D721Med (cell line): ENCODE results near the gene MAP3K4.

Source experiments
- DNase-seq: peaks from one replicate; pipeline ENCODE4 v3.0.0; 2011; ENCODE audit warnings: low spot score; ENCODE audit not compliant: insufficient read length
- FAIRE-seq: peaks from 2 replicates; lab custom pipeline; 2011; peaks lifted over from hg19 to GRCh38; lab: Jason Lieb, UNC
- CTCF ChIP-seq: IDR thresholded peaks from 2 replicates; pipeline ENCODE4 v1.5.1; 2012; ENCODE audit warnings: mild to moderate bottlenecking, control low read depth; ENCODE audit not compliant: insufficient read depth; ENCODE audit errors: missing control alignments

MAP3K4 gene

DNA sequence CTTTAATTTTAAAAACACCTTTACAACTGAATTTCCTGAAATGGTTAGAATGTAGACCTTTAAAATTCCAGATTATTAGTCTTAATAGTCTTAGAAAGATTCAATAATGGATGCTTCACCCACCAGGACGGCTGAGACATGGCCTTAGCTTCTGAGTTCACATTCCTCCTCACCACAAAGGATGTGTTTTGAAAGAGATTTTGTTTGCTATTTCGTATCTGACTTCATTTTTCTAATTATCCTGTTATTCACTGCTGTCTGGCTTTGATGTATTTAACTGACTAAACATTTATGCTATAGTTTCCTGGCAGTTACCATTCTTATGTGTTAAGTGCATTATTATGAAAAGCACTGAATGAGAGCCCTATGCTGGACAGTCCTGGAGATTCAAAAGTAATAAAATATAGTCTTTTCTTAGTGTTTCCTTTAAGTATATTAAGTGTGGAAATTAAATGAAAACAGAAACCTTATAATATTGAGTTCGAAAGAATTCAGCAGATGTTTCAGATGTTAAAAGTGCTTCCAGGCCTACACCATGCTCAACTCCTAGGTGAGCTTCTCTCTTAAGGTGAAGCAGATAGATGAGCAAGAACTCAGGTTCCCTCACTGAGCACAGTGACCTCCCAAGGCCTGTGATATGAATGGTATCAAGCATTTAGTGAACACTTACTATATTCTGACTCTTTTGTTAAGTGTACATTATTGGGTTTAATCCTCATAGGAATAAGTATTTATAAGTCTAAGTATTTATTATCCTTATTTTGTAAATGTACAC, 40.3 kb downstream of the MAP3K4 start:
- DNase-seq (no peak), FAIRE-seq (peak; percentile 64)
- TF ChIP-seq CTCF = no peak

GRCh38 chr6:161033667-161034066, 42.1 kb downstream of the MAP3K4 start:
- TF ChIP-seq CTCF = no peak
- no peak for DNase-seq
- no peak for FAIRE-seq

DNA sequence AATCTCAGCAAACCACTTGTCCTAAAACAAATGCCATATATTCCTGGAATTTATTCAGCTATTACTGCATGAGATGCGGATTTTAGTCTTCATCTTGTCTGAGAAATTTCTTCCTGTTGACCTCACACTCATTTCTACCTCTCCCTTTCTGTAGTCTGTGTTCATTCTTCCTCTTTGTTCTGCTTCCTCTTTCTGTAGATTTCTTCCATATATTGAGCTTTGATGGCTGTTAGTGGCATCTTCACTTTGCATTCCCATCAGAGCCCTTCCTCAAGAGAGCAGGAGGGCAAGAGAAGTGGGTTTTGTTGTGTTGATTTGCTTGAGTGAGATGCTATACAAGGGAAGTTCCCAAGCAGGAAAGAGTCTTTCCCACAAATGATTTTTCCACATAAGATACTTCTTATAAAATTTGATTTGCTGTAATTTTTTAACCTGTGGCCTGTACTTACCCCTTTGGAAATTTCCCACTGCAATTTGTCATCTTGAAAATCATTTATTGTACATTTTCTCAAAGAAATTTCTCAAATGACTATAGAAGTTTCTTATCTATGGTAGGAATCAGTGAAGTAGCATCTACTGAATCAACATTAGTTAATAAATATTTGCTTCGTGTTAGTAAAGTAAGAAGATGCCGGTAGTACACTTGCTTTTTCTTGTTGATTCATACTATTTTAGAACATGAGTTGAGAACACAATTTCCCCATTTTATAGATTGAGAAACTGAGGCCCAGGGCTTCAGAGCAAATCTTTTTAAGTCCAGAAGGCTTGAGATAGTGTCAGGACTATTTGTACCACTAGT, 43.8 kb downstream of the MAP3K4 start:
- no peak for DNase-seq
- no peak for FAIRE-seq
- TF ChIP-seq CTCF = no peak

DNA sequence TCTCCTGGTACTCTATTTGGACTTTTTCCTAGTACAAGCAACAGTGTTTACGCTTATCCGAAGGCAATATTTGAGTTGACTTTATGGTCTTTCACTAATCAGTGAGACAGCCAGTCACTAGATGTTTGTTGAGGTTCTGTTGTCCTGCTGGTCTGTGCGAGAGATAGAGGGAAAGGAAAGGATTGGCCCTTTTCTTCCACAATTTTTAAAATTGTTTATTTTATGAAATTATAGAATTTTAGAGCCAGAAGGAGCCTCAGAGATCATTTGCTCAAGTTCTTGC, 44.4 kb downstream of the MAP3K4 start:
- no peak for FAIRE-seq
- TF ChIP-seq CTCF = no peak
- no peak for DNase-seq

DNA sequence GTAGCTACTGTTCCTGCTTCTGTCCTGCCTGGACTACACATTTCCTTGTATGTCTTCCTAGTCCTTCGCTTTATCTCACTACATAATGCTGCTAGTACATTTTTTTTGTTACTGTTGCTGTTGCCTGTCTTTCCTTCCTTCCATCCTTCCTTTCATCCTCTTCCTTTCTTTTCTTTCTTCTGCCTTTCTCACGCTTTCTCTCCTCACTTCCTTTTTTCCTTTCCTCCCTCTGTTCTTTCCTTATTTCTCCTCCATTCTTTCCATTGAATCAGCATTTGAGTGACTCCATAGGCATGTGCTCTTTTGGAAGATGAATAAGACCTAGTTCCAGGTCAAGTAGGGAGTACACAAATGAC, 46.3 kb downstream of the MAP3K4 start:
- DNase-seq = no peak
- no peak for FAIRE-seq
- no peak for TF ChIP-seq CTCF

- no peak for TF ChIP-seq CTCF
- DNase-seq = no peak
- FAIRE-seq = no peak
Observed at GRCh38 chr6:161038229-161039031, 46.9 kb downstream of the MAP3K4 start.
